Measurements from ENCODE around the gene LHB. TPM values are rescaled to one million over a fixed set of nuclear protein-coding genes. Genes with fewer than 3 reads are reported as not detected.

Gene LHB
- total and polyA plus RNA-seq, 2 of the 4 experiments (the other 2 are of a cell fraction), result not detected

DNA sequence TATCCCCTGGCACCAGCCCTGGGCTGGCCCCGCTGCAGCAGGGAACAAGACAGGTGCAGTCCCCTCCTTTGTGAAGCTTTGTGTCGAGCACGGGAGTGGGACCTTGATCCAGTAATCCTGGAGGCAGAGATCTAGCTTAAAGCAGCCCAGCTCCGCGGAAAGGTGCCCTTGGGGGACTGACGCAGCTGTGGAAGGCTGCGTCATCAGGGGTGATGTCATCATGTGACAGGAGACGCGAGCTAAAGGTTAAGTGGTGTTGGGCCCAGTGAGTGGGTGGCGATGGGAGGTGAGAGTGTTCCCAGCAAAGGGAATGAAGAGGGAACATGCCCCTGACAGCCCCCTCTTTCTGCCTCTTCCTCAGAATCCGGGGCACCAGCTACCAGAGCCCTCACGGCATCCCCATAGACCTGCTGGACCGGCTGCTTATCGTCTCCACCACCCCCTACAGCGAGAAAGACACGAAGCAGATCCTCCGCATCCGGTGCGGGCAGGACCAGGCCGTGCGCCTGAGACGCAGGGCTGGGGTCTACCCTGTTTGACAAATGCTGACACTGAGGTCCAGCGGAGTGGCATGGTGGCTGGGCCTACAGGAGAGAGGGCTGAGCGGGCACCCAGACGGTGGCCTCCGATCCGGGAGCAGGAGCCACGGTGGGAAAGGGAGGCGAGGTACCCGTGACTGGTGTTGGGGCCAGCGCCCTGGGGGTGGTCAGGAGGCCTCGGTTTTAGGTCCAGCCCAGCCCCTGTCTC is 2.6 kb downstream of the LHB start:
- WGBS, 2 experiments (ENCODE audit: extremely low coverage in 2 of 2, insufficient read length in 1 of 2), result 98% methylated on average over 16 of the region's 32 CpGs; no CpG with 5 or more reads in 1 of the 2 experiments
- no peaks in the 10 kb centered on the region; the same call in 1 of the 2 replicates for H4K20me1 ChIP-seq (ENCODE audit: insufficient read depth, low read length)
- no TSS peak for BruUV-seq (replicated peaks)
- no peak overlapping the region for H3K4ac ChIP-seq (ENCODE audit: low read depth, low read length)
- H2AK5ac ChIP-seq (ENCODE audit: low read depth, low read length), result no peak overlapping the region; the same call in 1 of the 2 replicates
- no peak overlapping the region for H2BK15ac ChIP-seq (ENCODE audit: low read depth, low read length)
- no peak overlapping the region for H2AFZ ChIP-seq (replicated peaks; ENCODE audit: low read length, poor library complexity)
- TF ChIP-seq, protein P1, sequence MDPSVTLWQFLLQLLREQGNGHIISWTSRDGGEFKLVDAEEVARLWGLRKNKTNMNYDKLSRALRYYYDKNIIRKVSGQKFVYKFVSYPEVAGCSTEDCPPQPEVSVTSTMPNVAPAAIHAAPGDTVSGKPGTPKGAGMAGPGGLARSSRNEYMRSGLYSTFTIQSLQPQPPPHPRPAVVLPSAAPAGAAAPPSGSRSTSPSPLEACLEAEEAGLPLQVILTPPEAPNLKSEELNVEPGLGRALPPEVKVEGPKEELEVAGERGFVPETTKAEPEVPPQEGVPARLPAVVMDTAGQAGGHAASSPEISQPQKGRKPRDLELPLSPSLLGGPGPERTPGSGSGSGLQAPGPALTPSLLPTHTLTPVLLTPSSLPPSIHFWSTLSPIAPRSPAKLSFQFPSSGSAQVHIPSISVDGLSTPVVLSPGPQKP (IDR thresholded peaks at IDR 0.05; ENCODE audit: borderline replicate concordance, low read depth, low read length), result no peak
- TF ChIP-seq MAZ (IDR thresholded peaks at IDR 0.05; ENCODE audit: borderline replicate concordance, low read depth, low read length) (no peak), CEBPB (IDR thresholded peaks at IDR 0.05; ENCODE audit: low read depth, low read length) (no peak), RAD21 (IDR thresholded peaks at IDR 0.05; ENCODE audit: low read length) (no peak), BHLHE40 (IDR thresholded peaks at IDR 0.05; ENCODE audit: low read depth, low read length) (no peak), RFX5 (IDR thresholded peaks at IDR 0.05; ENCODE audit: low read depth, low read length) (no peak)
- no peak overlapping the region for H2BK20ac ChIP-seq (ENCODE audit: low read depth, low read length)
- H3K9me1 ChIP-seq (ENCODE audit: insufficient read depth, low read length), result 0 out of 2 replicates have a peak, but pooled peaks cover 5% of the 10 kb centered on the region
- no peak overlapping the region for H3K23ac ChIP-seq (ENCODE audit: low read depth, low read length)
- H3K9me3 ChIP-seq (ENCODE audit: control insufficient read depth, insufficient read depth, low read length), result no peaks in the 10 kb centered on the region
- no peak overlapping the region for H3K4me3 ChIP-seq (ENCODE audit: insufficient read depth, low read depth, low read length)
- H3K9ac ChIP-seq (ENCODE audit: low read depth, low read length), result no peak overlapping the region
- peak; percentile 40 for DNase-seq
- ATAC-seq (ENCODE audit: low read depth), result no peak
- no peak overlapping the region for H3K4me2 ChIP-seq (ENCODE audit: low read depth, low read length)
- intact Hi-C loops (cut with micrococcal nuclease), result no loop called here
- no peak overlapping the region for H3K56ac ChIP-seq (ENCODE audit: extremely low read depth, insufficient read depth, low read length)
- H3K14ac ChIP-seq (replicated peaks; ENCODE audit: low read depth, low read length), result no peak overlapping the region
- CTCF ChIA-PET, result interaction anchor here (1.0 to 1.6 kb wide), 2 partner anchors 15 to 17 kb away, joined by 3 to 5 read pairs; no protein-coding TSS in a partner anchor
- peaks cover 5% of the 10 kb centered on the region; the same call in 1 of the 2 replicates for H3K4me1 ChIP-seq (ENCODE audit: control insufficient read depth, insufficient read depth, low read length)
- H2AK9ac ChIP-seq (replicated peaks; ENCODE audit: low read depth, low read length, poor library complexity), result peak overlapping the region; percentile 57
- POLR2A ChIA-PET (ENCODE audit: unreplicated experiment), result no interaction called here
- H4K8ac ChIP-seq (ENCODE audit: low read depth in 2 of 2, low read length in 2 of 2), result no peak overlapping the region
- no peak overlapping the region for H4K5ac ChIP-seq (ENCODE audit: low read depth, low read length)
- dilution Hi-C loops (cut with HindIII; ENCODE audit: low sequenced_read_pairs, unreplicated experiment), result no loop called here
- H2BK5ac ChIP-seq (ENCODE audit: low read depth, low read length, poor library complexity, severe bottlenecking), result no peak overlapping the region
- H3K27me3 ChIP-seq (ENCODE audit: control insufficient read depth, insufficient read depth, low read length), result no peaks in the 10 kb centered on the region
- H4K91ac ChIP-seq (ENCODE audit: insufficient read depth, low read depth, low read length), result no peak overlapping the region
- no peak overlapping the region for H3K27ac ChIP-seq (ENCODE audit: insufficient read depth, low read length)
- H3K36me3 ChIP-seq (ENCODE audit: control insufficient read depth, insufficient read depth, low read length), result peaks cover 55% of the 10 kb centered on the region
- H2BK120ac ChIP-seq (ENCODE audit: low read depth, low read length), result no peak overlapping the region
- peaks cover 0 to 3% of the 10 kb centered on the region in 2 experiments; a peak in 1 of 4 replicates for H3K79me1 ChIP-seq (ENCODE audit: low read depth in 1 of 2, low read length in 2 of 2)
- no peak overlapping the region for H3K18ac ChIP-seq (ENCODE audit: low read depth, low read length)
- in situ Hi-C loops (cut with MboI; ENCODE audit: low sequenced_read_pairs), result no loop called here

All from IMR-90 (cell line).